Kidney epithelial cell (primary cell): Measurements from ENCODE around the gene GPR45. TPM values are rescaled to one million over a fixed set of nuclear protein-coding genes. Genes with fewer than 3 reads are reported as not detected.

ENCODE experiments used
- DNase-seq: peaks from one replicate; pipeline ENCODE4 v3.0.0-alpha.2; 2010; ENCODE audit warnings: low read depth
- H3K27me3 ChIP-seq: 2 replicates; pipeline ENCODE4 v1.6.0; 2011; ENCODE audit warnings: low read length; ENCODE audit not compliant: control insufficient read depth, insufficient read depth
- H3K36me3 ChIP-seq: 2 replicates; pipeline ENCODE4 v1.5.1; 2011; ENCODE audit warnings: low read length; ENCODE audit not compliant: control insufficient read depth, insufficient read depth
- H3K4me3 ChIP-seq: 2 replicates; pipeline ENCODE4 v1.5.1; 2011; ENCODE audit warnings: low read depth, mild to moderate bottlenecking, control low read depth, low read length
- total RNA-seq: library from RNA; depleted of rRNA; stranded (reverse); fragments of >200 nt; gene quantifications from 2 replicates; pipeline ENCODE4 v1.2.3, GENCODE V29; 2015
- TF ChIP-seq, protein P1 (sequence below): IDR thresholded peaks from 2 replicates; pipeline ENCODE4 v1.5.1; 2011; ENCODE audit warnings: mild to moderate bottlenecking, moderate library complexity, low read length, control low read depth, inconsistent platforms; ENCODE audit not compliant: insufficient read depth, poor library complexity, severe bottlenecking

The GPR45 gene
- total RNA-seq, 1 donor from 2014 or later = not detected

DNA sequence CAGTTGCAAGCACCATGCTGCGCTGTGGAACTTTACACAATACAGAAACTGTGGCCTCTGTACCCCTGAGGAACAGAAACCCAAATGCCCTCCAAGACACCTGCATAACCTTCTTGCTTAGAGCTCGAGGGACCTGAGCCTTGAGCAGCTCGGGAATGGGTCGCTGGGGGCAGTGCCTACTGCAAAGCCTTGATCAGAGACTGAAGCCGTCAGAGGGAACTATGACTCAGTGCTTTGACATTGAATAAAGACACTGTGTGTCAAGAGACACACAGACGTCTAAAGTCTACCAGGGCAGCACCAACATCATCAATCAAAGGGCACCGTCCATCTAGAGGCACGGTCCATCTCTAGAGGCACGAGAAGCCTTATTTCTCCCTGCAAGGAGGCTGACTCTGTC lies 30.6 kb downstream of the GPR45 start:
- TF ChIP-seq, protein P1, sequence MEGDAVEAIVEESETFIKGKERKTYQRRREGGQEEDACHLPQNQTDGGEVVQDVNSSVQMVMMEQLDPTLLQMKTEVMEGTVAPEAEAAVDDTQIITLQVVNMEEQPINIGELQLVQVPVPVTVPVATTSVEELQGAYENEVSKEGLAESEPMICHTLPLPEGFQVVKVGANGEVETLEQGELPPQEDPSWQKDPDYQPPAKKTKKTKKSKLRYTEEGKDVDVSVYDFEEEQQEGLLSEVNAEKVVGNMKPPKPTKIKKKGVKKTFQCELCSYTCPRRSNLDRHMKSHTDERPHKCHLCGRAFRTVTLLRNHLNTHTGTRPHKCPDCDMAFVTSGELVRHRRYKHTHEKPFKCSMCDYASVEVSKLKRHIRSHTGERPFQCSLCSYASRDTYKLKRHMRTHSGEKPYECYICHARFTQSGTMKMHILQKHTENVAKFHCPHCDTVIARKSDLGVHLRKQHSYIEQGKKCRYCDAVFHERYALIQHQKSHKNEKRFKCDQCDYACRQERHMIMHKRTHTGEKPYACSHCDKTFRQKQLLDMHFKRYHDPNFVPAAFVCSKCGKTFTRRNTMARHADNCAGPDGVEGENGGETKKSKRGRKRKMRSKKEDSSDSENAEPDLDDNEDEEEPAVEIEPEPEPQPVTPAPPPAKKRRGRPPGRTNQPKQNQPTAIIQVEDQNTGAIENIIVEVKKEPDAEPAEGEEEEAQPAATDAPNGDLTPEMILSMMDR = no peak
- Histone ChIP-seq H3K36me3 (no peaks in the 10 kb centered on the region), H3K4me3 (no peak overlapping the region), H3K27me3 (no peaks in the 10 kb centered on the region)
- no peak for DNase-seq

DNA sequence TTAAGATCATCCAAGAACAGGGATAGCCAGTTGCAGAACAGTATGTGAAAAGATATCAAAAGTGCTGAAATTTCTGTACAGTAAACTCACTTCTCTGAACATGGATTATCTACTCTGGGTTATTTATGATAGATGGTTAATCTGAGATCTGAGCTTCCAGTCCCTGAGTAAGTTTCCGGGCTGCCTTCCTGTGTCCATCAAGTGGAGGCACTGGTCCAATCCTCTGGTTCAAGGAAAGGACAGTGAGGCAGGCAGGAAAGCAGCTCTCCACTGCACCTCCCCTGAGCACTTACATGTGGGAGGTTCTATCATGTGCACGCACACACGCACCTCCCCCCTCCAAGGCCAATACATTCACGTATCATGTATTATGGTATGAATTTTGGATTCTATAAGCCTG lies 32.5 kb downstream of the GPR45 start:
- H3K27me3 ChIP-seq = no peaks in the 10 kb centered on the region
- DNase-seq = no peak
- no peak overlapping the region for H3K4me3 ChIP-seq
- no peaks in the 10 kb centered on the region for H3K36me3 ChIP-seq
- TF ChIP-seq, protein P1 = no peak

DNA sequence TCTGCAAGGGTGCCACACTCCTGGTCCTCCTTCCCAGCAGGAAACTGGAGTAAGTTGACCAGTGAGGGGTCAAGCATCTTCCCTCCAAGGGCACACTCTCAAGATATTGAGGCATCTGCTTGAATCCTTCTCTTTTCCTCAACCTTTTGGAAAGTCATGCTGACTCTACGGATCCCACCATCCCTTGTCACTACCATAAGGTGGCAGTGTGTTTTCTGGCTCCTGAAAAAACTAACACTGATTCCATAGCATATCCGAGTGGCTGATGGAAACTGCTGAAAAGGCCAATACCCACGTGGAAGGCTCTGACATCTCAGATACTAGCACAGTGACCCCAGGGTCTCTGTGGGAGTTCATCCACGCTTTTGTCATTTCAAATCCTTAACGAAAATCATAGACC lies 37.1 kb downstream of the GPR45 start:
- no peak for DNase-seq
- H3K4me3 ChIP-seq = no peak overlapping the region
- H3K36me3 ChIP-seq = no peaks in the 10 kb centered on the region
- H3K27me3 ChIP-seq = no peaks in the 10 kb centered on the region
- TF ChIP-seq, protein P1 = no peak

DNA sequence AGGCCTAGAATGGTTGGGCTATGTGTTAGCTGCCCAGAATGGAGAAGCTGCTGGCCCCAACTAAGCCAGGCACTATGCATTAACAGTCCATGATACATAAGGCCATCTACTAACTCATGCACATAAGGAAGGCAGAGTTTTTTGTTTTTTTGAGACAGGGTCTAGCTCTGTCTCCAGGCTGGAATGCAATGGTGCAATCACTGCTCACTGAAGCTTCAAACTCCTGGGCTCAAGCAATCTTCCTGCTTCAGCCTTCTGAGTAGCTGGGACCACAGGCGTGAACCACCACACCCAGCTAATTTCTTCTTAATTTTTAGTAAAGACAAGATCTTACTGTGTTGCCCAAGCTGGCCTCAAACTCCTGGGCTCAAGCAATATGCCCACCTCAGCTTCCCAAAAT lies 37.6 kb downstream of the GPR45 start:
- Histone ChIP-seq H3K36me3 (no peaks in the 10 kb centered on the region), H3K27me3 (no peaks in the 10 kb centered on the region), H3K4me3 (no peak overlapping the region)
- TF ChIP-seq, protein P1 = no peak
- no peak for DNase-seq

DNA sequence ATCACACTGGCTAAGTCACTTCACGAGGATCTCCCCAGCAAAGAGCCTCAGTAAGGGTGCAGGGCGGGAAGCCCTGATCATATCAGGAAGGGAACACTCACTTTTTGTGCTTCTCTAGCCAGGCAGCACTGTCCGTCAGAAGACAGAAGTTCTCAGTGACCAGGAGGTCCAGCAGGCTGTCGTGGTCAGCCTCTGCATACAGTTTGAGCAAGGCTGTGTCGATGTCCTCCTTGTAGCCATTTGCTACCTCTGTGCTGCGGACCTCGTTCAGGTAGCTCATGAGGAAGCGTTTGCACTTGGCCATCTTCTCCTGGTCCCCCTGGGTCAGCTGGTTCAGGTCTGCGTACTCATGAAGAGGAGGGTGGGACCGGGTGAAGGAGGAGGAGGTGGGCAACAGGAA lies 38.7 kb downstream of the GPR45 start:
- H3K4me3 ChIP-seq = no peak overlapping the region
- no peaks in the 10 kb centered on the region for H3K27me3 ChIP-seq
- H3K36me3 ChIP-seq = no peaks in the 10 kb centered on the region
- DNase-seq = no peak
- TF ChIP-seq, protein P1 = no peak

DNA sequence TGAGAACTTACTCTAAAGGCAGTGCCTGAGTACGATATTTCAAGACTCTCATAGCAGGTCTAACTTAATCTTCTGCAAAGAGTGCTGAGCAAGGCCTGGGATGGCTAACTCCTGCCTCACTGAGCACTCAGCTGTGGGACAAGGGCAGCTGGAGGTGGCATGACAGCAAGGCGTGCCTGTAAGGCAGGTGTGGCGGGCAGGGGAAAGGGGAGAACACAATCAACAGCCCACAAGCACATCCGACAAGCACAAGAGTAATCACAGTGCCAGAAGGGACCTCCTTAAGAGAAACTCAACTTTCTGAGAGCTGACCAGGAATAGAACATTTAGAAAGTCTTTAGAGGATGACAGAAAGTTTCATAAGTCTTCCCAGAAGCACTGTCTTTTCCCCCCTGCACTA lies 42.0 kb downstream of the GPR45 start:
- H3K27me3 ChIP-seq = no peaks in the 10 kb centered on the region
- DNase-seq = no peak
- no peak overlapping the region for H3K4me3 ChIP-seq
- peaks cover 2% of the 10 kb centered on the region for H3K36me3 ChIP-seq
- TF ChIP-seq, protein P1 = no peak
